GM21423 (cell line): Measurements from ENCODE around the gene DPF1.

Experiments used
- ATAC-seq: cut with Tn5 transposase; IDR thresholded peaks from one replicate; pipeline ENCODE4 v1.9.1; 2021; ENCODE audit warnings: mild to moderate bottlenecking, moderate library complexity; ENCODE audit not compliant: unreplicated experiment

DPF1 gene

GRCh38 chr19:38202504-38202903 is 21.5 kb downstream of the DPF1 start:
- ATAC-seq = no peak

DNA sequence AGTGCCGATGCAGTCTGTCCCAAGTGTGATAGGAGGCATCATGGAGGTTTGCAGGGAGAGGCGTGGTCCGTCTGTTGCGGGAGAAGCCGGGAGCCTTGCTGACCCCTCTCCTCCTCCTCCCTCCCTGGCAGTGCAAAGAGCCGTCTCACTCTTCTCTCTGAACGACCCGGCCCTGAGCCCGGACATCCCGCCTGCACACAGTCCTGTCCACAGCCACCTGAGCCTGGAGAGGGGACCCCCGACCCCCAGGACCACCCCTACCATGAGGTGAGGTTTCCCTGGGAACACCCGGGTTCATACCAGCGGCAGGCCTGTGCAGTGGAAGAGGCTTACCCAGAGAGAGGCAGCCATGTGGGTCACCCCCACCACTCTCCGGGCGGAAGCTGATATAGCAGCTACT is 22.3 kb downstream of the DPF1 start:
- ATAC-seq = no peak

- no peak for ATAC-seq
Measured at GRCh38 chr19:38199340-38199739, 24.7 kb downstream of the DPF1 start.

DNA sequence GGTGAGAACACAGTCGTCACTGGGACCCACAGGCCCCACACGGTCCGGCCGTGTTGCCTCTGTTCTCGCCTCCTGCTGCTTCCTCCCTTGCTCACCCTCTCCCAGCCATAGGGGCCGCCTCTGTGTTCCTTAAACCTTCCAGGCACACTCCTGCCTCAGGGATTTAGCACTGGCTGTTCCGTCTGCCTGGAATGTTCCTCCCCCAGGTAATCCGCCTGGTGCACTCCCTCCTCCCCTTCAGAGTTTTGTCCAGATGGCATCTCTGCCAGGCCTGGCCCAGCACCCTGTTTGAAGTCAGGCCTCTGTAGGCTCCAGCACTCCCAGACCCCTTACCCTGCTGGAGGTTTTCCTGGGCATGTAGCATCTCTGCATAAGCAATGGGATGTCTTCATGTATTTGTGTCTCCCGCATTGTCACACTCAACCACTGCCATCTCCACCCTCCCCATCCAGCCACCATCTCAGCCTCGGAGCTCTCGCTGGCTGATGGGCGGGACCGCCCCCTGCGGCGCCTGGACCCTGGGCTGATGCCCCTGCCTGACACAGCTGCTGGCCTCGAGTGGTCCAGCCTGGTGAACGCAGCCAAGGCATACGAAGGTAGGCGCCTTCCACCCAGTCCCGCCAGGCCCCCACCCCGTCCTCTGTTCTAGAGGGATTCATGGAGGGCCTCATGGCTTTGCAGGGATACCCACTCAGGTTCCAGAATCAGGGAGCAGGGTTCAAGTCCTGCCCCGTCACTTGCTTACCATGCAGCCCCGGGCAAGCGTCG is 25.9 kb downstream of the DPF1 start:
- no peak for ATAC-seq

GRCh38 chr19:38196948-38197656 is 26.9 kb downstream of the DPF1 start:
- no peak for ATAC-seq

- ATAC-seq = no peak
Measured at GRCh38 chr19:38196245-38196837, 27.7 kb downstream of the DPF1 start.

- no peak for ATAC-seq
Measured at GRCh38 chr19:38195237-38195636, 28.8 kb downstream of the DPF1 start.

GRCh38 chr19:38194061-38194701 is 29.8 kb downstream of the DPF1 start:
- no peak for ATAC-seq

- no peak for ATAC-seq
Measured at GRCh38 chr19:38193445-38193844, 30.6 kb downstream of the DPF1 start.

DNA sequence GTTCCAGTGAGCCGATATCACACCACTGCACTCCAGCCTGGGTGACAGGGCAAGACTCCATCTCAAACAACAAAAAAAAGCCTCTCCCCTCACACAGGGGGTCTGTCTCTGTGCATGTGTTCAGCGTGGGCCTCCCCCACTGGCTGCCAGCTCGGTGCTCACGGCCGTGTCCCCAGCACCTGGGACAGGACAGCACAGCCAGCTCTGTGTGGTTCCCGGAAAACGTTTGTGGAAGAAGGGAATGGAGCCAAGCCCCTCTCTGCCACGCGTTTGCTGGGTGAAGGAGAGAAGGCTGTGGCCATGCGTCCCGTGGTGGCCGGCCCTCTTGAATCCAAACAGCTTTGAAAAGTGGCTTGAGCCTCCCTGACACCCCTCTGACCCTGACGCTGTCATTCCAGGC is 32.3 kb downstream of the DPF1 start:
- no peak for ATAC-seq

DNA sequence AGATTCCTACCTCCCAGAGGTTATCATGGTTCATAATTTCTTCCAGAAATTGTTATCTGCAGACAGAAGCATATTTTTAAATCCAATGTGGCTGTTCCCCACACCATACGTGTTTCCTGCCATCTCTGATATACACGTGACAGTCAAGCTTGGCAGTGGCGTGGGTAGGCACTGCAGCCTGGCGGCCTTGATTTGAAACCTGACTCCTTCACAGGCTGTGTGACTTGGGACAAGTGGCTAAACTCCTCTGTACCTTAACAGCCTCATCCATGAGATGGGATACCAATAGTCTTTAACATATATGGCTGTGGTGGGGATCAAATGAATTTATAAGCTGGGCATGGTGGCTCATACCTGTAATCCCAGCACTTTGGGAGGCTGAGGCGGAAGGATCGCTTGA is 33.2 kb downstream of the DPF1 start:
- ATAC-seq = no peak

DNA sequence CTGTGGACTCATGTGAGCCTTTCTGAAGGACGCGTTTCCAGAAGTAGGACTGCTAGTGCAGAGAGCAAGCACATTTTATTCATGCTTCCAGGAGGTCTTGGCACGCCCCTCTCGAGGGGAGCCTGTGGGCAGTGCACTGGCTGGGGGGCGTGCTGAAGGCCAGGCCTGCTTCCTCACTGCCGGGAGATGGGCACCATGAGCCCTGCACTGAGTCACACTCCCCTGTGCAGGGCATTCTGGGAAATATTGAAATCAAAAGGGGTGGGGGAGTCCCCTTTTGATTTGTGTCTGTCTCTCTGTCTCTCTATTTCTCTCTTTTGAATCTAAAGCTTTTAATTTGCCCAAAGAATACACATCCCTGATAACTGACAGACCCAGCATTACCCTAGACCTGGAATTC is 34.0 kb downstream of the DPF1 start:
- no peak for ATAC-seq

DNA sequence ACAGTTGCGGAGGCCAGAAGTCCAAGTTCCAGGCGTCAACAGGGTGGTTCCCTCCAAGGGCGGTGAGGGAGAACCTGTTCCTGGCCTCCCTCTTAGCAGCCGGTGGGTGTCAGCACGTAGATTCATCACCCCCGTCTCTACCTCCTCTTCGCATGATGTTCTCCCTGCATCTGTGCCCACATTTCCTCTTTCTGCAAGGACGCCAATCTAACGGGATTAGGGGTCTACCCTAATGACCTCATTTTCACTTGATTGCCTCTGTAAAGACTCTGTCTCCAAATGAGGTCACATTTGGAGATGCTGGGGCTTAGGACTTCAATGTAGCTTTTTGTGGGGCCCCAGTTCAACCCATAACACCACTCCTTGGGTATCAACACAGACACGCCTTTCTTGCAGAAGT is 38.5 kb downstream of the DPF1 start:
- ATAC-seq = no peak

DNA sequence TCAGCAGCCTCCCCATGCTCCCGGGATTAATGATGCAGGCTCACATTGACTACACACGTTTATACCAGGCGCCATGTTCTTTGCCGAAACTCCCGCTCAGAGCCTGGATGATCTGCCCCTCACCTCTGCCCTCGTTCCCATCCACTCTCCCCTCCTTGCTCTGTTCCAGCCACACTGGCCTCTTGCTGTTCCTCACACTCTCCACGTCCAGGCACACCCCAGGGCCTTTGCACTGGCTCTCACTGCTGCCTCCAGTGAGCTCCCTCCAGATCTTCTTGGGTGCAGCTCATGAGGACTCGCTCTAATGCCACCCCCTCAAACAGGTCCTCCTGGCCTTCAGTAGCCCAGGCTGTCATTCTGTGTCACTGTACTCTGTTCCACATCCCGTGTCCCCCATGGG is 39.2 kb downstream of the DPF1 start:
- ATAC-seq = no peak

DNA sequence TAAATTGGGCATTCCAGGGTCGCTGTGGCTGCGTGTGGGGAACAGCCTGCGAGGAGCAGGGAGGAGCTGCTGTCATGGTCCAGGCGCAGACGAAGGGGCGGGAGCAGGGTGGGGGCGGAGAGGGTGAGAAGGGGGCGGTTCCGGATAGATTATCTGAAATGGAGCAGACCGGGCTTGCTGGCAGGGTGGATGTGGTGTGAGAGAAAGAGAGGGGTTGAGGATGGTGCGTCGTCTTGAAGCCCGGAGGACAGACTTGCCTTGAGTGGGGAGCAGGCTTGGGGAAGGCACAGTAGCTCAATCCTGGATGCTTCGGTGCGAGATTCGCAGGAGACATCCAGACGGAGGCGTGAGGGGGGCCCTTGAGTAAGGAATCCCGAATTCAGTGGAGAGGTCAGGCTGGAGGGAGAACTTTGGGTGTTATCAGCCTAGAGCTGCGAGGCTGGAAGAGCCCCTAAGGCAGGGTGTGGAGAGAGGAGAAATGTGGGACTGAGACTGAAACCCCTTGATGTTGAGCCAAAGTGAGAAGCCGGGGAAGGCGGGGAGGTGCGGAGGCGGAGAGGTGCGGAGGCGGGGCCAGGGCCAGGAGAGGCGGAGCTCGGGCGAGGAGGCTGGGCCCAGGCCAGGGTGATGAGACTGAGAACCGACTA is 40.6 kb downstream of the DPF1 start:
- ATAC-seq = no peak

GRCh38 chr19:38182536-38183210 is 41.3 kb downstream of the DPF1 start:
- ATAC-seq = no peak

DNA sequence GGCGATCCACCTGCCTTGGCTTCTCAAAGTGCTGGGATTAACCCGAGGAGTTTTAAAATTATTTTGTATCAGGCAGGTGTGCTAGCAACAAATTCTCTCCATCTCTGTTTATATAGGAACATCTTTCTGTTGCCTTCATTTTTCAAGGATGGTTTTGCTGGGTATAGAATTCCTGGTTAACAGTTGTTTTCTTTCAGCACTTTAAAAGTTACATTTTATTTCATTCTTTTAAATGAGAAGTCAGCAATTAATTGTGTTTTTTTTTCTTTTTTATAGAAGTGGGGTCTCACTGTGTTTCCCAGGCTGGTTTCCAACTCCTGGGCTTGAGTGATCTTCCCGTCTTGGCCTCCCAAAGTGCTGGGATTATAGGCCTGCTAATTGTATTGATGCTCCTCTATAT is 44.0 kb downstream of the DPF1 start:
- no peak for ATAC-seq

DNA sequence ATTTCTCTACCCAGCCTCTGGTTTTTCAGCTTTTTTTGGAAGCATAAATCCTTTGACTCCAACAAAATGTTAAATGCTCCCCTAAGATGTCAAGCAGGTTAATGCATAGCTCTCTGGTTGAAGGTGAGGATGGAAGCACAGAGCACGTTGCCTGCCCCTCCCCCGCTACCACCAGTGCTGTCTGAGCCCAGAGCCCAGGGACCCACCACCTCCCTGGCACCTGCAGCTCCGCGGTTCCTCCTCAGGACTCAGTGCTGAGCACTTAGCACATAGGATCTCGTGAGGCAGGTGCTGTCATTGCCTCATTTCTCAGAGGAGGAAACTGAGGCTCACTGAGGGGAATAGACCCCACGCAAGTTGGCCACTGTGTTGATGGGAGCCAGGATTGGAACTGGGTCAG is 48.6 kb downstream of the DPF1 start:
- ATAC-seq = no peak

- ATAC-seq = no peak
Measured at GRCh38 chr19:38173291-38174041, 50.6 kb downstream of the DPF1 start.

- ATAC-seq = no peak
Measured at GRCh38 chr19:38172001-38172400, 52.0 kb downstream of the DPF1 start.
